Measurements from ENCODE around the gene PHEX.

Gene PHEX

DNA sequence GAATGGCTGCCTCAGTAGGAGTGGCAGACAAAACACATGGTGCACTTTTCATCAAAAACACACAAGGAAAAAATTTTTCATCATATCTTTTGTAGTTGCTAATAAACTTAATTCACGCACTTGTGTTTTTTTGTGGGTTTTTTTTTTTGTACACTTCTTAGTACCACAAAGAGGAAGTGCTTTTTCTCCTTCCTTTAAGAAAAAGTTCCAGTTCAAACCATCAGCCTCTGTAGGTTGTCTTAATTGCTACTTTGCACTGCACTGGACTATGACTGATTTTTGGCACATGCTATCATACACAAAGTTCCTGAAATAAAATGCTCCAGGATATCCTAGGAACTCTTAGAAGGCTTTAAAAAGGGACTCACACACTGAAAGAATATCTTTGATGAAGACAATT is at the start of gene PHEX:
Gene PHEX (plus strand): TSS at position 242 of the 400 bp plus-strand sequence. CDS start 681 bp downstream, outside the sequence.
- no peak for DNase-seq (ENCODE audit: low read depth)

DNA sequence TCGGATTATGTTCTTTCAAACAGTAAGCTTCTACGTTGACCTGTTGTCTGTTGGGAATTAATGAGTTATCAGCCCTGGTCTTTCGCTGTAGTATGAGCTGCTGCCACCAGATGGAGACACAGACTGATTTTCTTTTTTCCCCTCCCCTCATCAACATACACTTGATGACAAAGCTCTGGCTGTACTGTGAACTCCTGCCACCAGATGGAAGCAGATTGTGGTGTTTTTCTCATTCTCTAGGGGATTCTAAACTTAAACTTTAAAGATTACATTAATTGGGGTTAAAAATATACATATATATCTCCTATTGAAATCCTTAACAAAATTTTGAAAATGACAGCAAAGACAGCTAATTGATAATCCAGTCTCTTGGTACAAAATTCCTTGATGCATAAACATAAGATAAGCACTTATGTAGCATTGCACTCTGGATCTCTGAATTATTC is 46.8 kb upstream of the PHEX start:
- peak; percentile 79 for DNase-seq (ENCODE audit: low read depth)

DNA sequence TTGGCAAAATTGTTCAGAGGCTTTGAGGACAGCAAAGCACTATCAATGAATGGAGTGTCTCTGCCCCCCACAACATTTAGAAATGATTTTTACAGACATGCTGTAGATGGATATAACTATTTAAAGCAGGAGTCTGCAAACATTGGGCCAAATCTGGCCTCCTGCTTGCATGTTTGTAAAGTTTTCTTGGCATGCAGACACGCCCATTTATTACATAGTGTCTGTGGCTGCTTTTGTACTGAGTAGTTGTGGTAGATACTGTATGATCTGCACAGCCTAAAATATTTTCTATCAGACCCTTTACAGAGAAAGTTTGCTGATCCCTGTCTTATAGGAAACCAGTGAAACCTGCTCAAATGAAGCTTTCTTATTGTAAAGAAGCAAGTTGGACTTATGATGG is 45.5 kb upstream of the PHEX start:
- peak; percentile 38 for DNase-seq (ENCODE audit: low read depth)

DNA sequence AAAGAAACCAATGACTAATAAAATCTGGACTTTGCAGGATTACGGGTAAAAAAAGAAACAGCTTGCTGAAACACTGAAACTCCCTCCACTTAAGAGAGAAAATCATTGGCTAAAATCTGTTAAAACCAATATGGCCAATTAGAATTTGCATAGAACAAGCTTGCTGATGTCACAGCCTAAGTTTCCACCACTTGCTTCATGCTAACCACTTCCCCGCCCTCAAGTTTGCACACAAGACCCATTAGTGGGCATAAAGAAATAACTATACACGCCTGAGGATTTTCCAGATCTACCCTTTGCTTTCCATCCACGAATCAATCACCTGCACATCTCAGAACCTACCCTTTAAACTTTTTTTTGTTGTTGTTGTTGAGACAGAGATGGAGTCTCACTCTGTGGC is 42.7 kb upstream of the PHEX start:
- DNase-seq (ENCODE audit: low read depth), result no peak

DNA sequence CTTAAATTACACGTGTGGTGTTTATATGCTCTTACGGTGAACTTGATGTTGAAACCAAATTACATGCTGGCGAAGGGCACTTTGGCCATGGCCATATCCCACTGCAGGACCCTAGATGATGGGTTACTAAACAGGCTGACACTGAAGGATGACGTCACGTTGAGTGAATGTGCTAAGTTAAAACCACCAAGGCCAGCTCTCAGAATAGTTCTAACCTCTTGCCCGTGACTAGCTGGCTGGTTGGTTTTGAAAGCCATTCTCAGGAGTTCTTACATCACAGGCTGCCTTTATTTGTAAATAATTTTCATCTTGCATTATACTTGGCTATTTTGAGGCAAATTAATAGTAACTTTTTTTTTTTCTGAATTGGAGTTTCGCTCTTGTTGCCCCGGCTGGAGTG is 41.3 kb upstream of the PHEX start:
- DNase-seq (ENCODE audit: low read depth), result no peak

DNA sequence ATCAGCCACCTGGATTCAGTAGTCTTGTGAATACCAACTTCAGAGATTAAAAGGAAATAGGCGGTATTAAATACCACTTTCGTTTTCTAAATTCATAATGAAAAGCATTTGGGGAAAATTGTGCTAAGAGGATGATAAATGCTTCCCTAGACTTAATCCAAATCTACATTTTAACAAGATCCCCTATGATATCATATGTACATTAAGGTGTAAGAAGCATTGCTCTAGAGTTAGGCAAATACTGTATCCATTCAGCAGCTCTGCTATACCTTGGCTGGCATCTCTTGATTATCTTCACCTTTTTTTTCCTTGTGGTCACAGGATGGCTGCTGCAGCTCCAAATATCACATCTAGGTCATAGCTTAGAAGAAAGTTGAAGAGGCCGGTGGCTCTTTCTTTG is 40.6 kb upstream of the PHEX start:
- DNase-seq (ENCODE audit: low read depth), result no peak

DNA sequence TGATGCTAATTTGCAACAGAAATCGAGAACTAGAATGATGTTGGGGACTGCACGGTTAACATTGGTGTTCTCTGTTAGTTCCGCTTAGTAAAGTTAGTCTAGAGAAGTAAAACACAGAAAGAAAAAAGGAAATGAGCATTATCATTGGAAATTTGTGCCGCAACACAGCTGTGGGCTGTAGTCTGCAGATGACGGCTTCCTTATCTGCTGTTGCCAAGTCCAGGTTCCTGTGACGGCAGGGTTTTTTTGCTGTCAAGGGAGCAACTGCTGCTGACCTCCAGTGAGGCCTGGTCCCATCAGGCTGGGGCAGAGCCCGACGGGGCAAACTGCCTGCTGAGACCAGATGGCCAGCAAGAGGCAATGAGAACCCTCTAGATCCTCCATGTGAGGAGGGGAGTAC is 38.9 kb upstream of the PHEX start:
- no peak for DNase-seq (ENCODE audit: low read depth)

DNA sequence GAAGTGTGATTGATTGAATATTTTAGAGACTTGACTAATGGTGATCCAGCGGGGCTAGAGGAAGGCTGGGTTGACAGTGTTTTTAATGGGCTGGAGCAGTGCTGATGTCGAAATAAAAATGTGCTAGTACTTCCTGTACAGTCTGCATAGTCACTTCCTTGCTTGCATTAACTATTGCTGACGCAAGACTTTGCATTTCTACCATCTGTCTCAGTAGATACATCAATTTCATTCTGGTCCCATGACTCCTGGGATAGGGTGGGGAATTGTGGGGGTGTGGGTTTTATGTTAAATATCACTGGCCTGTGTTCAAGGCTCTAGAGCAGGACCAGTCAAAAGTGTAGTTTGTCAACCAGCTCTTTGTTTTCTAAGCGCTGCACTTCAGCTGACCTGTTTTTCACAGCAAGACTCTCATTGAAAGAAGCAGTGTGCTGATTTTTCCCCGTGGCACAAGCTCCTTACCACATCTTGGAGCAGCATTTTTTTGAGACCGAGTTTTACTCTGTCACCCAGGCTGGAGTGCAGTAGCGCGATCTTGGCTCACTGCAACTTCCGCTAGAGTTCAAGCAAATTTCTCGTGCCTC is 35.2 kb upstream of the PHEX start:
- peak; percentile 59 for DNase-seq (ENCODE audit: low read depth)

DNA sequence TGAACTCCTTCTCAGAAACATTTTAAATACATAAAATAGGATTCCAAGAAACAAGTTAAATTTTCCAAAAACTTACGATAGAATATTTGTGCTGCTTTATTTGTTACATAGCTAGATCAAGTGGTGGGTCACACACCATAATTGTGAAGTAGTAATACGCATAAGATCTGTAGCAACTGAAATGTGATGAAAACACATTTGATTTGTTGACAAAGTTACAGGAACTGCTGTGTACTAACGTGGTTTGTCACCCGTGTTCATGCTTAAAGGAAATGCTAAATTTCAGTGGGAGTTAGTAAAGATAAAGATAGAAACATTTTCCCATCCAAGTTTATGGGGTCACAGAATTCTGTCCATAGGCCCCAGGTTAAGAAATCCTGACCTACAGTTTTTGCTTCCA is 34.1 kb upstream of the PHEX start:
- DNase-seq (ENCODE audit: low read depth), result no peak

DNA sequence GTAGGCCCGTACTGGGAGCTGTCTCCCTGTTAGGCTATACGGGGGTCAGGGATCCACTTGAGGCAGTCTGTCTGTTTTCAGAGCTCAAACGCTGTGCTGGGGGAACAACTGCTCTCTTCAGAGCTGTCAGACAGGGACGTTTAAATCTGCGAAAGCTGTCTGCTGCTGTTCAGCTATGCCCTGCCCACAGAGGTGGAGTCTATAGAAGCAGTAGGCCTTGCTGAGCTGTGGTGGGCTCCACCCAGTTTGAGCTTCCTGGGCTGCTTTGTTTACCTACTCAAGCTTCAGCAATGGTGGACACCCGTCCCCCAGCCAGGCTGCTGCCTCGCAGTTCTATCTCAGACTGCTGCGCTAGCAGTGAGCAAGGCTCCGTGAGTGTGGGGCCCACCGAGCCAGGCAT is 27.3 kb upstream of the PHEX start:
- no peak for DNase-seq (ENCODE audit: low read depth)

DNA sequence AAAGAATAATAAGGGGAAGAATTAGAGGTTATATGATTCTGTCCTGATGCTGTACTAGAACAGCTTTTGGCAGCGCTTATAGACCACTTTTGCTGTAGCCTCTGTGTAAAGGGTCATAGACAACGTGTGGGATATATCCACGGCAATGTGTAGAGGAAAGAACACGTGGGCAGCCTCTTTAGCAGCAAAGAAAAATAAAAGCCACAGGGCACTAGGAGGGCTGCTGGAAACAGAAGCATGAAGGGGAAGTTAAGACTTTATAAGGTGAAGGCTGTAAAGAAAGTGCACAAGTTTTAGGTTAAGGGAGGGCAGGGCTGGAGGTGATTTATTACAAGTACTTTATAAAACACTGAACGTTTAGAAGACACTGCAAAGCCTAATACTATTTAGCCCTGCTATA is 20.1 kb upstream of the PHEX start:
- DNase-seq (ENCODE audit: low read depth), result no peak

DNA sequence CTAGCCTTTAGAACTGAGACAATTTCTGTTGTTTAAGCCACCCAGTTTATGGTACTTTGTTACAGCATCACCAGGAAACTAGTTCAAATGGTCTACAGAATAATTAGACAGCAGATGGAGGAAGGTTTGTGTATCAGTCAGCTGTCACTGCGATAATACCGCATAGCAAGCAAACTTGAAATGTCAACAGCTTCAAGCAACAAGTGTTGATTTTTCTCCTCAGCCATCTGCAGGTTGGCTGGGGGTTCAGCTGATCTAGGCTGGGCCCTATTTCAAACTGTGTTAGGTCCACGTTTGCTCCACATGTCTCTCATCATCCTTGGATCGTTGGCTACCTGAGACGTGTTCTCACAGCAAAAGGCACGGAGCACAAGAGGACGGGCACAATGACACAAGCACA is 19.2 kb upstream of the PHEX start:
- DNase-seq (ENCODE audit: low read depth), result no peak

DNA sequence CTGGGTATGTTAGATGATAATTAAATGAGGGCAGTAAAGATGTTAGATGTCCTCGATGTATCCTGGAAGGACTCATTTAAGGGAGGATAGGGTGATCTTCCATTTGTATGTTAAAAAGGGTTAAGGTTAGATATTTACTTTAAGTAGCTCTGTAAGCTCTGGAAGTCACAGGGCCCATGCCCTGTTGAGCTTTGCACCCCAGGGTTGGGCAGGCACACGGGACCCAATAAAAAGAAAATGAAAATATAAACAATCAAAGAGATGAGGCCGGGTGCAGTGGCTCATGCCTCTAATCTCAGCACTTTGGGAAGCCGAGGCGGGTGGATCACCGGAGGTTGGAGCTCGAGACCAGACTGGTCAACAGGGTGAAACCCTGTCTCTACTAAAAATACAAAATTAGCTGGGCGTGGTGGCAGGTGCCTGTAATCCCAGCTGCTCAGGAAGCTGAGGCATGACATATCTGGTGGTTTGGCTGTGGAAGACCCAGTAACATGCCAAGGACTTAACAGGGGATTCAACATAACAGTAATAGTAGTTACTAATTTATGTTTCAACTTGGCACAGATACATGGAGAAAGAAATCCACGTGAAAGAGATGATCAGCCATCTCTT is 16.9 kb upstream of the PHEX start:
- DNase-seq (ENCODE audit: low read depth), result no peak

DNA sequence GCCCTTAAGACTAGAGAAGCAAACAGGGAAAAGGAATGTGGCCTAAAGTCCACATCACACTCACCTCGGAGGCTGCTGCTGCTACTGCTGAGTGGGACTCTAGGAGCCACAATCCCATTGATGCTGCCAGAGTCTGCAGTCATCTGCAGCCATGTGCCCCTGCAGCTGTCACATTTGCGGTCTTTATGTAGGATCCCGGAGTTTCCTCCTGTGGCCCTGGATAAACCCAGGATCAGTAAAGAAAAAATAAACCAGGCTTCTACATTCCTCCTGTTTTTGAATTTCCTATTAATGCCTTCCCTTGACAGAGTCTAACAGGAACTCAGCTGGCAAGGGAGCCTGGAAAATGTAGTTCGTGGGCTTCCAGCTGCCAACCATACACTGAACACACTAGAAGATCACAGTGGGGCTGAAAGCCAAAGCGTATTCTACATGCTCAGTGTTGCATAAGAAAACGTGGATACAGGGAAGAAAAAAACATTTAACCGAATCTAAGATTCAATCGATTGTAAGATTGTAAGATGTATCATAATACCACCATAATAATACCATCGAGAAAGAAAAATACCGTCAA is 10.3 kb upstream of the PHEX start:
- DNase-seq (ENCODE audit: low read depth), result no peak

DNA sequence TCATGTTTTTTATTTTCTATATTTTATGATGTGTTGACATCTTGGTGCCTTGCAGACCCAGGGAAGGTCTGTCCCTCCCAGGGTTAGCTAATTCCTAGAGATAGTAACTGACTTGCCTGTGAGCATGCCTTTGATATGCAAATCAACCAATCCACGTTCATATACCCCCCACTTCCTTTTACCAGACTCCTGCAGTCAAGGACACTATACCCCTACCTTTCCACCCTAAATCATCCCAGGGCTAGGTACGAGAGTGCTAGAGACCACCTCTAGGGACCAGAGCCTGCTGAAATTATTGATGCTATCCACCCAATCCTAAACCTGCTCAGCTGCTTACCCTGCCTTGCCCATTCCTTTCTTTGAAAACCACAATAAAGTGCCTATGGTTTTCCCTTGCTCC is 7.5 kb upstream of the PHEX start:
- DNase-seq (ENCODE audit: low read depth), result no peak

DNA sequence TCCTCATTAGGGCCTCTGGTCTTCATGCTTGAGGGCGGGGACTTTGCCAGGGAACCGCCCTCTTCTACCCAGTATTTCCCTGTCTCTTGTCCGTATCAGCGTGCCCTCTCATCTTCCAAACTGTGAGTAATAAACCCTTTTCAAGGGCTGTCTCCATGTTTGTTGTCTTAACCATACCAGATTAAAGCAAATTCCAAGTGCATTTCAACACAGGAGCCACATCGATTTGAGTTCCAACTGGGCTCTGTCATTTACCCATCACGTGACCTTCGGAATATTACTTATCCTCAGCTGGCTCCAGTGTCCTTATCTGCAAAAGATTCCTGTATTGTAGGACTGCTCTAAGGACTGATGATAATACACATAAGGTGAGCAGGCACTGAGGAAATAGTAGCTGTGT is 6.4 kb upstream of the PHEX start:
- peak; percentile 10 for DNase-seq (ENCODE audit: low read depth)

DNA sequence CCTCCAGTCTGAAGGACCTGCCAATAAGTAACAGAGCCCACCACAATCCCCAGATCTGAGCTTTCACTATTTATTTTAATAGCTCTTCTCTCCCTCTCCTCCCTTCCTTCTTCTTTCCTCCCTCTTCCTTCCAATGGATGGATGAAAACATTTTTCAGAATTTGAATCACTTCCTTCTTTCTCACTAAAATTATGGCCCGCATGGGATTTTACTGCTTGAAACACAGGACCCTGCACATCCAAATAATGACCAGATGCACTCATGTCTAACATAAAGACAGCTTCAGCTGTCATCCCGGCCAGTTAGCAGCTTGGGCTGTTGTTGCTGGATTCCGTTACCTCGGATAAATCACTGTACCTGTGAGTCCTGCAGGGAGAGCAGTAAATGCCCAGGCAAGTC is 5.4 kb upstream of the PHEX start:
- no peak for DNase-seq (ENCODE audit: low read depth)

DNA sequence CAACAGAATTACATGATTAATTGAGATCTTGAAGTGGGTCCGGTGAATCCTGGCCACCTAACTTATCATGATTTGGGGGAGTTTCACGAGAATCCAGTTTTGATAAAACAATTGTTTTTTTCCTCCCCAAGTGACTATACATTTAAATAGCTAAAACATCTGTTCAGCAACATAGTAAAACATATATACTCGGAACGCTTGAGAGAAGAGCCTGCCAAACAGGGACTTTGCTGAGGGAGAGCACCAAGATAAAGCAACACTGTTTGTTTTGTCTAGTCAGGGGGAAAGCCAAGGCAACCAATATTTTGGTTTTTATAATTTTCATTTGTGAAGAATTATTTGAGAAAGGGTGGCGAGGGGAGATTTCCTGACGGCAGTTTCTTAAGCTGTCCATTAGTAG is 381 bp downstream of the PHEX start:
- DNase-seq (ENCODE audit: low read depth), result no peak

DNA sequence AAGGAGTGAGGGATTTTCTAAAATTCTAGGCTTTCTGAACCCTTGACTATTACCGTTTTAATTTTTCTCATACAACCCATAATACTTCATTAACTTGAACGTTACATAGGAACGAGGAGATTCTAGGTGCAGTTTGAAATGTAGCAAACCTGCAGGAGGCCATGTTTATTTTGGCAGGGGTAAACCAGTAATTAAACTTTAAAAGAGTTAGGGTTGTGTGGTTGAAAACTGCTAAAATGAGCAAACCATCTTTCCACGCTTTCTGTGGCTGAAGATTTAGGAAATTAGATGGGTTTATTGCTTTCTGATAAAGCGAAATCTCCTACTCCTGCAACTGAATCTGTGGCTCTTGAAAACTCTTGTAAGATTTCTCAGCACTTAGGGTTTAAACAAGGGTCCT is 1.7 kb downstream of the PHEX start:
- no peak for DNase-seq (ENCODE audit: low read depth)

DNA sequence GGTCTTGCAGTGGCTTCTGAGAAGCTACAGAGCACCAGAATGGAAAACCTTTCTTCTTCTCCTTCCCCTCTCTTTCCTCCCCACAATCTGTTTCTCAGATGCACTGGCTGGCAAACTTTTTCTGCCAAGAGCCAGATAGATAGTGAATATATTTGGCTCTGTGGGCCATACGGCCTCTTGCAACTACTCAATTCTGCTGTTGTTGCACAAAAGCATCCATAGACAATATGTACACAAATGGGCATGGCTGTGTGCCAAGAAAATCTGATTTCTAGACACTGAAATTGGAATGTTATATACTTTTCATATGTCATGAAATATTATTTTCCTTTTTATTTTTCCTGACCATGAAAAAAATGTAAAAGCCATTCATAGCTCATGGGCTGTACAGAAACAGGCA is 3.1 kb downstream of the PHEX start:
- no peak for DNase-seq (ENCODE audit: low read depth)

DNA sequence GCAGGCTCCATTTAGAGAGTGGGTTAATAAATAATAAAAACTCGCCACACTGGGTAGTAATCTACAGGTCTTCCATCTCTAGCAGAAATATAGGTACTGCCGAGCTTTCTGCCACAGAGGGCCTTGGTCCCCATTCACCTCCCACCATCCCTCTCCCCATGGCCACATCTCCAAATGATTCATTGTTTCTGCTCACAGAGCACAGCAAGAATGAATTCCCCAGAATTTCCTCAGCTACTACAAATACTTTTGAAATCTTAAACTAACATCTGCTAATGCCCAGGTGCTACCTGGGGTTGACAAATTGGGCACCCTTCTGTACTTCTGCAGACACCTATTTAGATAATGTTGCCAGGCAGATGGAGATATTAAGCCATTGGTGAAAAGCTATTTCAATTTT is 5.1 kb downstream of the PHEX start:
- no peak for DNase-seq (ENCODE audit: low read depth)

DNA sequence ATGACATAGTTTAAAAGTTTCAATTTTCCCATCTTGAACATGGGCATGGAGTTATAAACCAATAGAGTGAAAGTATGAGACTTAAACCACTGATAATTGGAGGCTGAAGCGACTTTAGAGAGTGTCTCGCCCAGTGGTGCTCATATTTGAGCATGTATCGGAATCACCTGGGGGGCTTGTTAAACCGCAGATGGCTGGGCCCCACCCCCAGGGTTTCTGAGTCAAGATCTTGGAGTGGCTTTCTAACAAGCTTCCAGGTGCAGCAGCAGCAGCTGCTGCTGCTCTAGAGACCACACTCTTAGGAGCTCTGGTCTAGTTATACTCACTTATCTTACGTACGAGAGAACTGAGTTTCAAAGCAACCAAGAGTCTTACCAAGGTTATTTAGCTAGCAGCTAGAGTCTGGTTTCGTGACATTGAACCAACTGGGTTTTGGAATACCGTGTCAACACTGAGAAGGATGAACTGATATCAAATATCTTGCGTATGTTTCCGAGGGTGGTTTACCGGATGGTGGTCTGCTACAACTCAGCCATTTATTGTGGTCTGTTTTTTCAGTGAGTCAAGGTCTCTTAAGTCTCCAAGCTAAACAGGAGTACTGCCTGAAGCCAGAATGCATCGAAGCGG is 5.9 kb downstream of the PHEX start:
- DNase-seq (ENCODE audit: low read depth), result no peak

DNA sequence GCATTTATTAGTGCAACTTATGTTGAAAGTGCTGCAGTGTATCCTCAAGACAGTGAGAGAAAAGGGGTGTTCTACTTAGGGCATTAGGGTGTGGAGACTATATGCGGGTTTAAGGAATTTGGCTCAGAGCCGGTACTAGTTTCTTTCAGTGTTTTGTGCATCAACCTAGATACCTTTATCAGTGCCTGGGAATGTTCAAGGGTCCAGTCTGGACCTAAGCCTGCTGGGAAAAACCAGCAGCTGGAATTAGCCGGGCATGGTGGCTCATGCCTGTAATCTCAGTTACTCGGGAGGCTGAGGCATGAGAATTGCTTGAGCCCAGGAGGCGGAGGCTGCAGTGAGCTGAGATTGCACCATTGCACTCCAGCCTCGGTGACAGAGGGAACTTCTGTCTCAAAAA is 7.4 kb downstream of the PHEX start:
- no peak for DNase-seq (ENCODE audit: low read depth)

DNA sequence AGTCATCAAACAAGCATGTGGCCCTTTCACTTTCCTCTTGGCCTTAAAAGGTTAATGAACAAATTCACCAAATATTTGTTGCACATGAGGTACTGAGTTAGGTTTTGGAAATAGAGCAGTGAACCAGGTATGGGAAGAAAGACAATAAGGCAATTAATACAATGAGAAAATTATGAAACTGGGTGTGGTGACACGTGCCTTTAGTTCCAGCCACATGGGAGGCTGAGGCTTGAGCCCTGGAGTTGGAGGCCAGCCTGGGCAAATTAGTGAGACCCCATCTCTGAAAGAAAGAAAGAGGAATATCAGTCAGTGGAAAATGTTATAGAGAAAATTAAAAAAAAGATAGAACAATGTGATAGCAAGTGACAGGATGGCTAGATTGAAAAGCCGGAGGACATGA is 8.1 kb downstream of the PHEX start:
- no peak for DNase-seq (ENCODE audit: low read depth)
